OCI-LY7 (cell line): ENCODE results near the gene MRPS27.

Source experiments
- CTCF ChIP-seq: fragments of 200-600 bp; sonication (generic); conservative IDR thresholded peaks from 2 replicates; pipeline ENCODE4 v1.5.1; 2014; ENCODE audit warnings: mild to moderate bottlenecking, antibody characterized with exemption, low read length, moderate library complexity, mixed read lengths
- EZH2phosphoT487 ChIP-seq: fragments of 200-600 bp; sonication (generic); IDR thresholded peaks from 2 replicates; pipeline ENCODE4 v1.6.1; 2018; ENCODE audit warnings: low read depth, borderline replicate concordance, mild to moderate bottlenecking, mixed run types, antibody characterized with exemption, low read length, moderate library complexity, mixed read lengths

GRCh38 chr5:72221099-72221498 lies 98.9 kb downstream of the MRPS27 start:
- no peak for TF ChIP-seq CTCF
- TF ChIP-seq EZH2phosphoT487, result no peak
